Caki2 (cell line): Measurements from ENCODE around the gene F7. TPM values are rescaled to one million over a fixed set of nuclear protein-coding genes. Genes with fewer than 3 reads are reported as not detected.

ENCODE experiments used
- DNase-seq: peaks from one replicate; pipeline ENCODE4 v3.0.0-alpha.2; 2015; ENCODE audit warnings: low read depth
- in situ Hi-C: cut with HindIII; loops from 2 replicates; pipeline ENCODE4 v1.10.0; 2016; ENCODE audit warnings: low sequenced_read_pairs, low pct_unique_long_range_greater_than_20kb, mixed read lengths
- total RNA-seq: library from RNA; depleted of rRNA; stranded (reverse); fragments of >200 nt; shearing (Covaris generic); gene quantifications from 2 replicates; pipeline ENCODE4 v1.2.3, GENCODE V29; 2014; ENCODE audit warnings: low replicate concordance

F7 gene
- total RNA-seq, 1 experiment from 2014 or later = not detected

GRCh38 chr13:113143466-113144254 is 38.1 kb downstream of the F7 start:
- DNase-seq = no peak
- in situ Hi-C loops = no loop called here

- DNase-seq = no peak
- in situ Hi-C loops = no loop called here
These were observed 38.7 kb downstream of the F7 start for GRCh38 chr13:113144255-113144629.

DNA sequence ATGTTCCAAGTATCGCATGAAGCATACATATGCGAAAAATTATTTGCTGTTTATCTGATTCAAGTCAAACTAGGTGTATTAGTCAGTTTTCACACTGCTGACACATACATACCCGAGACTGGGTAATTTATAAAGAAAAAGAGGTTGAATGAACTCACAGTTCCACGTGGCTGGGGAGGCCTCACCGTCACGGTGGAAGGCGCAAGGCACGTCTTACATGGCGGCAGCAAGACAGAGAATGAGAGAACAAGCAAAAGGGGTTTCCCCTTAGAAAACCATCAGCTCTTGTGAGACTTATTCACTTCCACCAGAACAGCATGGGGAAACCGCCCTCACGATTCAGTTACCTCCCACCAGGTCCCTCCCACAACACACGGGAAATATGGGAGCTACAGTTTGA is 39.9 kb downstream of the F7 start:
- in situ Hi-C loops = no loop called here
- no peak for DNase-seq

DNA sequence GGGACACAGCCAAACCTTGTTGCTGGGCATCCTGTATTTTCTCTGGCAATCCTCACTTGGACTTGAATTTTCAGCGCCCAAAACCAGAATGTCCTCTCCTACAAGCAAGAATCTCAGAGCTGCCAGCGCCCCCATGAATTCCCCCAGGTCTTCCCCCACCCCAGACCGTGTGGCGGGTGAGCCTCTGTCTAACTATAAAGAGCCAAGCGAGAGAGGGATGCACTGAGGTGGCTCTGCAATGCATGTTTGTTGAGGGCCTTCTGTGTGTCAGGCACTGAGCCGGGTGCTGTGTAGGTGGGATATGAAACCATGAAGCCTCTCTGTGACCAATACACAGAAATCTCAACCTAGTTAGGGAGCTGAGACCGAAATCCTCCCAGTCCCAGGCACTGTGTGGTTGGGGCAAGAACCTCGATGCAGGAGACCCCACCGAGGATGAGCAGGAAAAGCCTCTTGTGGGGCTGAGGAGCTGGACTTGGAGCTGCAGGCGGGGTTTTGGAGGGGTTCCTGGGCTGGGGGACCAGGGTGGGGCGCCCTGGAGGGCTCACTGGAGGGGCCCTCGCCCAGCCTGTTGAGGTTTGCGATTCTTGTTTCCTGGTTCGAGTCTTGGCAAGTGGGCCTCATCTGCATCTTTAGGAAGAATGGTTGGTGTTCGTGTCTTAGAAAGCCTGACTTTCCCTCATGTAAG is 40.5 kb downstream of the F7 start:
- in situ Hi-C loops = no loop called here
- DNase-seq = no peak

DNA sequence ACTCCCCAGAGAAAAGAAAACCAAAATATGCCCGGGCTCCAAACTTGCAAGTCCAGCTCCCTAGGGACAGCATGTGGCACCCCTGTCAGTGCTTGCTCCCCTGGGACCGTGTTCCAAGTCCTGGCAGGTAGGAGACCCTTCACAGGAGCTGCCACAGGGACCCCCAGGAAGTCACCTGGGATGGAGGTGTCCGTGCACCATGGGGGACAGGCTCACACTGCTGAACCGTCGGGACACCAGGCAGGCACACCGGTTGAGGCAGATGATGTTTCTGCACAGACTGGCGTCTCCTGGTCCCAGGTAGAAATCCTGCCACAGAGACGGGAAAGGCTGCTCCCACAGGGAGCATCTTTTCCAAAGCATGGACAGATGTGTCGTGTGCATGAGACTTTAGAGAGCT is 41.2 kb downstream of the F7 start:
- in situ Hi-C loops = no loop called here
- no peak for DNase-seq

GRCh38 chr13:113147206-113147605 is 41.6 kb downstream of the F7 start:
- in situ Hi-C loops = no loop called here

GRCh38 chr13:113148407-113148806 is 42.8 kb downstream of the F7 start:
- DNase-seq = no peak
- in situ Hi-C loops = no loop called here

More at GRCh38 chr13:113147206-113147605, 41.6 kb downstream of the F7 start:
- DNase-seq = no peak

- in situ Hi-C loops = no loop called here
- no peak for DNase-seq
These were observed 43.4 kb downstream of the F7 start for GRCh38 chr13:113148940-113149503.

DNA sequence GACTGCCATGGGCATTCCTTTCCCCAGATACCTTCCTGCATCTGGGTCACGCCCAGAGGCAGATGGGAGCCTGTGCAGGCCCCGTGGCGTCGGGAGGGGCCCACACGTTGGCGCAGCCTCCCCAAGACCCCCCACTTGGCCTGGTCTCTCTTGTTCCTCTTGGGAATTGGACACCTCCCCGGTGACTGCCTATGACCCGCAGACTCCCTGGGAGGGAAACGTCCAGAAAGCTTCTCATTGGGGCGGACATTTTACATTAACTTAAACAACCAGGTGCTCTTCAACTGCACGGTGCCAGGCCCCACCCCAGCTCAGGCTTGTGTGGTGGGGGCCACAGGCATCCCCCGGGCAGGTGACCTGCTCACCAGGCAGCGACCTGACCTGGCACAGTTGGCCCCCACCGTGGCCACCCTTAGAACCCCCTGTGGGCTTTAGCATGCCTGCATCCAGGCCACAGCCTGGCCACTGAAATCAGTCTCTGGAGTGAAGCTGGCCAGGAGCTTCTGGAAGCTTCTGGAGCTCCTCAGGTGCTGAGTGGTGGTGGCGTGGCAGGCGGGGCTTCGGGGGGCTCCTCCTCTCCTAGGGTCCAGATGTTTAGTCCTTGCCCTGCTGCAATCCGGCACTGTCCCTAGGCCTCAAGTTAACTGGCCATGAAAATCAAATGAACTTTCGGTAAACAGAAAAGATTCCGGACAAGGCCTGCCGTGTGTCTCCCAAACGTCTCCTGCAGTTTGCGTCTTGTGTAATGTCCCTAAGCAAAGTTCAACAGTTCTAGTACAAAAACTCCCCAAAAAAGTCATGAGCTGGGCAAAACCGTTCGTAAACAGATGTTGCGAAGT is 44.3 kb downstream of the F7 start:
- in situ Hi-C loops = no loop called here
- no peak for DNase-seq

DNA sequence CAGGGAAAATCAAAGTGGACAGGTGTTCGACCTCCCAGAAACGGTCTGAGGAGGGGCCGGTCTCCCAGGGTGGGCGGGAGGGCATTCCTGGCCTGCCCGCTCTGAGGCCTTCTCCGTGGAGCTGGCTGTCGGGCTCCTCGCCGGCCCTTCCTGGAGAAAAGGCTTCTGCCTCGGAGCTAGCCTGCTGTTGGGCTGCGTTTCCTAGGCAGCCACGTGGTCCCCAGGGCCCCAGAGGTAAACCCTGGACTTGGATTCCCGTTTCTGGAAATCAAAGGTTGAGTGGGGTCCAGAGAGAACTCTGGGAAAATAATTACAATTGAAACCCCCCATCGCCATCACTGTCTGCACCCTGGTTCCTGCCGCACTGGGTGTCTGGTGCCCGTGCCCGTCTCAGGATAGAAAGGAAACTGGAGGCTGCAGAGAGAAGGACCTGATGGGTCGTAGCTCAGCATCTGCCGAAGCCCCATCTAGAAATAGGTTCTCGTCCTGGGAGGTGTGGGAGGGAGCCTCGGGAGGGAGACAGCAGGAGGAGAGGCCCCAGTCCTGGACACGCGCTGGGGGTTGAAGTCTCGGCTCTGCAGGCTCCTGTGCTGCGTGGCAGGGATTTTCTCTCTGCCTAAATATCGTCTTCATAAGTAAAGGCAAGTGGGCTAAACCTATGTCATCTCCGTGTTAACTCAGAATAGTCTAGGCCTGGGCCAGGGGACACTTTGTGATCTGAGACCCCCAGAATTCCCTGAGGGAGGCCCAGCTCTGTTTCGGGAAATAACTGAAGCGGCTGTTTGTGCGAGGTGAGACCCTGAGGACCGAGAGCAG is 45.2 kb downstream of the F7 start:
- DNase-seq = no peak
- in situ Hi-C loops = no loop called here

GRCh38 chr13:113151745-113152690 is 46.4 kb downstream of the F7 start:
- DNase-seq = no peak
- in situ Hi-C loops = no loop called here

DNA sequence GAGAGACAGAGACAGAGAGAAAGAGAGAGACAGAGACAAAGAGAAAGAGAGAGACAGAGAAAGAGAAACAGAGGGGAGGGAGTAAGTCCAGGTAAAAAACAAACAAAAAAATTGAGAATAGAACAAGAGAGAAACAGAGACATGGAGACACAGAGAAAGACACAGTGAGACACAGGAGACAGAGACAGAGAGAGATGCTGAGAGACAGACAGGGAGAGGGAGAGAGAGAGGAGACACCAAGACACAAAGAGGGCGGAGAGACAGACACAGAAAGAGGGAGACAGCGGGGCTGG is 47.0 kb downstream of the F7 start:
- DNase-seq = no peak
- in situ Hi-C loops = no loop called here

DNA sequence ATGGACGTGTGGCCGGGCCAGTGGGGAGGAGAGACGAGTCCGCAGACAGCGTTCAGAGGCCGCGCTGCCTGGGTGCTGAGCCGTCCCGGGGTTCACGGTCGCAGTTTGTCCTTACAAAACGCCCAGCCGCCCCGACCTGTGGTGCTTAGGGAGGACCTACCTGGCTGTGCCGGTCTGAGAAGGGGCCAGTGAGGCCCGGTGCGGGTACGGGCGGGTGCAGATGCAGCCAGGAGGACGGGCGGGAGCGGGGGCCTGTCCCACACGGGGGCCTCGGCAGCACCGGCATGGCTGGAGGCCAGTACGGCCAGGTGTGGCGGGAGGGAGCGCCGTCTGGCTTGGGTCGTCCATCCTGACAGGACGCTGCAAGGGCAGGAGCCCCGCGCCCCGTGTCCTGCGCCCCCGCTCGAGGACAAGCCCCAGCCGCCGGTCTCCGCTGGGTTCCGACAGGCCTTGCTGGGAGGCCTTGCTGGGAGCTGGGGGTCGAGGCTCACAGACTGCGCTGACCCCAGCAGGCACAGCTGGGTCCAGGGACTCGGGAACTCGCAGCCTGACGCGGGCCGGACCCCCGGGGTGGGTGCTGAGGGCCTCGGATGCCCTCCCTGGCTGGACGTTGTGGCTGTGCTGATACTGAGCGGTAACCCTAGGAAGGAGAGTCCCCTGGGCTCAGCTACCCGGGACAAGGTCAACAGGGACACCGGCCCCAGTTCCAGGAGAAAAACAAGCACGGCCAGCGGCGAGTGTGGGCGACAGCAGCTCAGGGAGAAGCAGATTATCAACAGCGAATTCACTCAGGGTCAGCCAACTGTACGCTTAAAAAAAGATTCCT is 47.6 kb downstream of the F7 start:
- DNase-seq = peak; percentile 32
- in situ Hi-C loops = no loop called here

DNA sequence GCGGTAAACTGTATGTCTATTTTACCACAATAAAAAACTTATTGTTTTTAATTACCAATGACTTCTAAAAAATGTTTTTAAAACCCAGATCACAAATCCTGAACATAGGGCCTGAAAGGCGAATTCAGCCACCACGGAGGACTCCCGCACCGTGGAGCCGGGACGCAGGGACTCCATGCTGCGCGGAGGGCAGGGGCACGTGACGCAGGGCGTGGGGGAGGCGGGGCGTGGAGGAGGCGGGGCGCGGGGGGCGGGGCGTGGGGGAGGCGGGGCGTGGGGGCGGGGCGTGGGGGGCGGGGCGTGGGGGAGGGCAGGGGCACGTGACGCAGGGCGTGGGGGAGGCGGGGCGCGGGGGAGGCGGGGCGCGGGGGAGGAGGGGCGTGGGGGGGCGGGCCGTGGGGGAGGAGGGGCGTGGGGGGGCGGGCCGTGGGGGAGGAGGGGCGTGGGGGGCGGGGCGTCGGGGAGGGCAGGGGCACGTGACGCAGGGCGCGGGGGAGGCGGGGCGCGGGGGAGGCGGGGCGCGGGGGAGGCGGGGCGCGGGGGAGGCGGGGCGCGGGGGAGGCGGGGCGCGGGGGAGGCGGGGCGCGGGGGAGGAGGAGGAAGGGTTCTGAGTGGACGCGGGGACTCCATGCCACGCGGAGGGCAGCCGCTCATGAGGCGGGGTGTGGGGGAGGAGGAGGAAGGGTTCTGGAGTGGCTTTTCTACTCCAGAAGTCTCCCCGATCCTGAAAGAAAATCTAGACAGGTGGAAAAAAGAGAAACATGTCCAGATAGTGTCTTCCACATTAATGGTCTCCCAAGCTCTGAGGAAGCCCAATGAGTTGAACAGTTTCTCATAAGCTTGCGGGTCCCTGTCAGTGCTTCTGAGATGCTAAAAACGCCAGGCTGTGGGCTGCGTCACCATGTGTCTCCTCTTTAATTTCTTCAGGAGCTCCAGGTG is 48.5 kb downstream of the F7 start:
- in situ Hi-C loops = no loop called here
- peak; percentile 47 for DNase-seq

GRCh38 chr13:113155201-113155600 is 49.6 kb downstream of the F7 start:
- DNase-seq = no peak
- in situ Hi-C loops = no loop called here
